GM12891 (cell line): ENCODE results near the gene BMS1.
"Not testable (repeated sequence)": the region's sequence is repeated elsewhere in the genome, so short reads cannot be mapped to it uniquely, and the experiment has no call there.

Experiments
- POLR2A ChIP-seq: IDR thresholded peaks from 2 replicates; pipeline ENCODE4 v1.6.1; 2011; ENCODE audit warnings: low read depth, low read length, control low read depth
- POLR2AphosphoS5 ChIP-seq: IDR thresholded peaks from 2 replicates; pipeline ENCODE4 v1.6.1; 2011; ENCODE audit warnings: low read depth, low read length, control low read depth

GRCh38 chr10:42813989-42814687 is 31.5 kb downstream of the BMS1 start:
- not testable (repeated sequence) for TF ChIP-seq POLR2AphosphoS5, POLR2A
